Left lung (tissue), 10 donors: Measurements from ENCODE around the gene CNKSR2. TPM values are rescaled to one million over a fixed set of nuclear protein-coding genes. Genes with fewer than 3 reads are reported as not detected.

Experiments used
- ATAC-seq: fragments of 200-7000 bp; cut with Tn5 transposase; one replicate; pipeline ENCODE4 v1.9.1; 2020; ENCODE audit warnings: moderate library complexity
- DNase-seq, 4 donors: peaks; one replicate each; pipeline ENCODE4 v3.0.0-alpha.2; 2013 to 2020
- H3K27ac ChIP-seq, 2 donors: fragments of 200-600 bp; sonication (generic) in 1 of 2; one replicate each; pipeline versions ENCODE4 v1.5.0 to v1.8.0; 2020 to 2021
- H3K27me3 ChIP-seq, 2 donors: fragments of 200-600 bp; sonication (generic) in 1 of 2; one replicate each; pipeline versions ENCODE4 v1.5.0 to v1.8.0; 2020 to 2021
- H3K36me3 ChIP-seq, 2 donors: fragments of 200-600 bp; sonication (generic) in 1 of 2; one replicate each; pipeline versions ENCODE4 v1.5.0 to v1.8.0; 2020 to 2021
- H3K4me1 ChIP-seq, 2 donors: fragments of 200-600 bp; one replicate each; pipeline ENCODE4 v1.8.0; 2021
- H3K4me3 ChIP-seq, 2 donors: fragments of 200-600 bp; sonication (generic) in 1 of 2; one replicate each; pipeline versions ENCODE4 v1.5.0 to v1.8.0; 2020 to 2021; ENCODE audit warnings: mild to moderate bottlenecking in 1 of 2
- H3K9me3 ChIP-seq, 2 donors: fragments of 200-600 bp; sonication (generic) in 1 of 2; one replicate each; pipeline versions ENCODE4 v1.5.0 to v1.8.0; 2020 to 2021
- CTCF ChIP-seq, 2 donors: fragments of 200-600 bp; sonication (generic) in 1 of 2; IDR thresholded peaks; one replicate each; pipeline versions ENCODE4 v1.5.0 to v1.8.0; 2021; ENCODE audit warnings: antibody characterized with exemption in 2 of 2
- intact Hi-C, 2 donors: fragments of 100-400 bp; cut with DNase I; formaldehyde crosslinking; loops; one replicate each; pipeline versions ENCODE4 v1.11.2 to v1.14.2; 2022
- polyA plus RNA-seq, 6 donors: library from polyadenylated mRNA; unstranded; fragments of 120-200 nt; gene quantifications; one replicate each; pipeline ENCODE4 v1.2.1, GENCODE V29; 2013; ENCODE audit not compliant: insufficient read length in 6 of 6
- total RNA-seq, 2 donors: library from RNA; stranded (reverse); fragmentation: NEBNext Ultra II Directional; extraction: Animal tissue kit (Norgen Biotek cat#: 25700); gene quantifications; one replicate each; pipeline ENCODE4 v1.2.1, GENCODE V29; 2021
- donor health status: DM: no; HTN: yes; CAD: no.
- donor health status: DM: no; HTN: no; CAD: no.

CNKSR2 gene
- total and polyA plus RNA-seq, 8 donors = 3.8 to 14.9 (median 9.8) TPM

GRCh38 chrX:21655901-21656586, 281.8 kb downstream of the CNKSR2 start:
- H3K27ac ChIP-seq = no peak overlapping the region
- H3K4me3 ChIP-seq = no peak overlapping the region
- no peaks in the 10 kb centered on the region for H3K36me3 ChIP-seq
- H3K4me1 ChIP-seq = no peaks in the 10 kb centered on the region
- TF ChIP-seq CTCF (IDR thresholded peaks at IDR 0.05) = no peak
- intact Hi-C loops = no loop called here
- H3K9me3 ChIP-seq = no peaks in the 10 kb centered on the region
- DNase-seq = peak in 1 of 4 donors; percentile 43
- H3K27me3 ChIP-seq = peaks cover 14 to 47% of the 10 kb centered on the region in 2 donors
- ATAC-seq = peak; percentile 17

- no peak for TF ChIP-seq CTCF (IDR thresholded peaks at IDR 0.05)
- H3K36me3 ChIP-seq = no peaks in the 10 kb centered on the region
- H3K4me3 ChIP-seq = no peak overlapping the region
- ATAC-seq = no peak
- no peak overlapping the region for H3K27ac ChIP-seq
- H3K4me1 ChIP-seq = no peaks in the 10 kb centered on the region
- peaks cover 14 to 47% of the 10 kb centered on the region in 2 donors for H3K27me3 ChIP-seq
- DNase-seq = peak in 1 of 4 donors; percentile 24
- intact Hi-C loops = no loop called here
- H3K9me3 ChIP-seq = no peaks in the 10 kb centered on the region
These were observed 282.5 kb downstream of the CNKSR2 start for GRCh38 chrX:21656587-21657317.

- peak in 1 of 4 donors; percentile 25 for DNase-seq
- no peak overlapping the region for H3K27ac ChIP-seq
- no peak overlapping the region for H3K4me3 ChIP-seq
- no peaks in the 10 kb centered on the region for H3K4me1 ChIP-seq
- H3K36me3 ChIP-seq = no peaks in the 10 kb centered on the region
- peaks cover 14 to 47% of the 10 kb centered on the region in 2 donors for H3K27me3 ChIP-seq
- ATAC-seq = no peak
- no peak for TF ChIP-seq CTCF (IDR thresholded peaks at IDR 0.05)
- intact Hi-C loops = no loop called here
- H3K9me3 ChIP-seq = no peaks in the 10 kb centered on the region
These were observed 283.3 kb downstream of the CNKSR2 start for GRCh38 chrX:21657318-21658151.

GRCh38 chrX:21658152-21658737, 284.0 kb downstream of the CNKSR2 start, which contains the start of gene KLHL34:
TSS of gene KLHL34 (minus strand) at chrX:21658330. CDS start at chrX:21657788, 542 bp downstream.
- DNase-seq = peak in 1 of 4 donors; percentile 38
- Histone ChIP-seq H3K4me3 (no peak within 1 kb of the TSS), H3K9me3 (no peaks in the 10 kb centered on the region), H3K4me1 (no peaks in the 10 kb centered on the region), H3K27me3 (peaks cover 14 to 47% of the 10 kb centered on the region in 2 donors), H3K27ac (no peak within 1 kb of the TSS), H3K36me3 (no peaks in the 10 kb centered on the region)
- TF ChIP-seq CTCF (IDR thresholded peaks at IDR 0.05) = no peak
- intact Hi-C loops = no loop called here
- peak; percentile 77 for ATAC-seq
